ENCODE measurements around the gene SLC1A2.

DNA sequence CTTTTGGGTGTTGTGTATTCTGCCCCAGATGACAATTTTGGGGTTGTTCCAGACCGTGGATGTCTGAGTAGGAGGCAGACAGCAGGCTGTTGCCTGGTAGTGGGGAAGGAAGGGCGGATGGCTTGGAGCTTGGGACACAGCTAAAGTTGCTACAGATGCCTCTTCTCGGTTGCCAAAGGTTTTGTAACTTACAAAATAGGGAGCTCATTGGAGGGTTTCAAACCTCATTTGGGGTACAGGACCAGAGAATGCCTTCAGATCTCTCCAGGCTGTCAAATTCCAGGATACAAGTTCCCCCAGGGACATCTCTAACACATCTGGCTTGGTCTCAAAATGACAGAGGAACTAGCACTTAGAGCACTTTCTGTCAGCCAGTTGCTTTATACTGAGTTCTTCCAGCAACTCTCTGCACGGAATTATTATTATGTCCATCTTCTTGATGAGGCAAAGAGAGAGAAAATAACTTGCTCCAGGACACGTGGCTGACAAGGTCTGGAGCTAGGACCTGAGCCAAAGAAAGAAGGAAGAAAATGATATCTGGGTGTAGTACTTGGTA, 56.0 kb downstream of the SLC1A2 start:
- peak in 1 of 2 donors; percentile 50 for TF ChIP-seq POLR2AphosphoS5 (IDR thresholded peaks at IDR 0.05)
- no peak for TF ChIP-seq POLR2A (IDR thresholded peaks at IDR 0.05; ENCODE audit: low read depth)
